Aorta (tissue), 5 donors: ENCODE data around the gene UBQLN4. TPM values are rescaled to one million over a fixed set of nuclear protein-coding genes. Genes with fewer than 3 reads are reported as not detected.
A peak's percentile ranks its signal among the peaks of the same experiment; 100 is the strongest.
"Not testable (repeated sequence)": the region's sequence is repeated elsewhere in the genome, so short reads cannot be mapped to it uniquely, and the experiment has no call there.

Experiments
- ATAC-seq: fragments of 200-7000 bp; cut with Tn5 transposase; one replicate; pipeline ENCODE4 v1.9.1; 2022; ENCODE audit warnings: moderate library complexity; ENCODE audit not compliant: low FRiP score
- DNase-seq, 2 donors: peaks; one replicate each; pipeline ENCODE4 v3.0.0-alpha.2; 2020
- H3K27ac ChIP-seq, 2 donors: one replicate each; pipeline ENCODE4 v1.5.1; 2013; ENCODE audit warnings: low read length in 2 of 2, mild to moderate bottlenecking in 2 of 2, moderate library complexity in 2 of 2, control low read depth in 1 of 2, inconsistent platforms in 1 of 2, low read depth in 1 of 2
- H3K27me3 ChIP-seq, 2 donors: one replicate each; pipeline ENCODE4 v1.6.1; 2013; ENCODE audit warnings: control low read depth in 1 of 2, low read length in 1 of 2, mild to moderate bottlenecking in 1 of 2, moderate library complexity in 1 of 2; ENCODE audit not compliant: insufficient read depth in 2 of 2, control insufficient read depth in 1 of 2
- H3K36me3 ChIP-seq, 2 donors: one replicate each; pipeline ENCODE4 v1.6.1; 2013; ENCODE audit warnings: control low read depth in 1 of 2, low read length in 1 of 2, mild to moderate bottlenecking in 1 of 2; ENCODE audit not compliant: insufficient read depth in 2 of 2, control insufficient read depth in 1 of 2
- H3K4me1 ChIP-seq, 2 donors: one replicate each; pipeline ENCODE4 v1.6.1; 2013; ENCODE audit warnings: low read length in 2 of 2, control low read depth in 1 of 2, mild to moderate bottlenecking in 1 of 2, moderate library complexity in 1 of 2; ENCODE audit not compliant: insufficient read depth in 2 of 2, control insufficient read depth in 1 of 2
- H3K4me3 ChIP-seq, 2 donors: one replicate each; pipeline ENCODE4 v1.5.1; 2013; ENCODE audit warnings: low read length in 2 of 2, control low read depth in 1 of 2, mild to moderate bottlenecking in 1 of 2
- H3K9me3 ChIP-seq: one replicate; pipeline ENCODE4 v1.6.1; 2013; ENCODE audit warnings: mild to moderate bottlenecking, low read length; ENCODE audit not compliant: control insufficient read depth
- WGBS, 2 donors: extraction: QIAGEN DNeasy Blood & Tissue Kit; methylation state at CpG; one replicate each; pipeline ENCODE4 v1.1.7; 2013; 5-methylcytosine and 5-hydroxymethylcytosine counted together
- intact Hi-C, 2 donors: fragments of 100-400 bp; cut with DNase I; formaldehyde crosslinking; loops; one replicate each; pipeline versions ENCODE4 v1.14.2 to v1.15.0; 2022
- polyA plus RNA-seq, 2 donors: library from polyadenylated mRNA; stranded (reverse); fragments of 200-250 nt; gene quantifications; one replicate each; pipeline ENCODE4 v1.2.3, GENCODE V29; 2013
- total RNA-seq, 2 donors: library from RNA; stranded (reverse); fragmentation: NEBNext Ultra II Directional; extraction: Animal tissue kit (Norgen Biotek cat#: 25700); gene quantifications; one replicate each; pipeline ENCODE4 v1.2.1, GENCODE V29; 2021
- donor health status: healthy with polysubstance abuse.
- donor health status: Bipolar disorder and iron deficiency.
- donor health status: DM: no; HTN: no; CAD: no.
- donor health status: DM: no; HTN: no; CAD: no.
- donor health status: DM: yes; HTN: yes; CAD: no.

Gene UBQLN4
- total and polyA plus RNA-seq, 4 donors, result 14.5 to 25.7 (median 19.9) TPM

GRCh38 chr1:156076609-156077429, 23.2 kb upstream of the UBQLN4 start:
- Histone ChIP-seq H3K36me3 (no peaks in the 10 kb centered on the region), H3K27ac (no peak overlapping the region), H3K4me3 (no peak overlapping the region), H3K27me3 (no peaks in the 10 kb centered on the region), H3K9me3 (no peaks in the 10 kb centered on the region), H3K4me1 (no peaks in the 10 kb centered on the region)
- intact Hi-C loops, result no loop called here
- peak in 1 of 2 donors; percentile 82 for DNase-seq
- WGBS, 2 donors, result 75 to 79% methylated on average over 73 of the region's 73 CpGs
- ATAC-seq, result peak; percentile 68

GRCh38 chr1:156075775-156076204, 22.2 kb upstream of the UBQLN4 start:
- no peaks in the 10 kb centered on the region for H3K27me3 ChIP-seq
- DNase-seq, result no peak
- intact Hi-C loops, result no loop called here
- no peaks in the 10 kb centered on the region for H3K4me1 ChIP-seq
- 71 to 78% methylated on average over 4 of the region's 4 CpGs for WGBS, 2 donors
- H3K9me3 ChIP-seq, result no peaks in the 10 kb centered on the region
- H3K36me3 ChIP-seq, result no peaks in the 10 kb centered on the region
- no peak overlapping the region for H3K27ac ChIP-seq
- no peak for ATAC-seq
- no peak overlapping the region for H3K4me3 ChIP-seq

- intact Hi-C loops, result no loop called here
- Histone ChIP-seq H3K4me3 (no peak overlapping the region), H3K4me1 (no peaks in the 10 kb centered on the region), H3K27ac (no peak overlapping the region), H3K27me3 (no peaks in the 10 kb centered on the region), H3K36me3 (no peaks in the 10 kb centered on the region), H3K9me3 (no peaks in the 10 kb centered on the region)
- WGBS, 2 donors, result 57 to 58% methylated on average over 3 of the region's 3 CpGs
- DNase-seq (no peak), ATAC-seq (no peak)
Measured at GRCh38 chr1:156075162-156075561, 21.6 kb upstream of the UBQLN4 start.

GRCh38 chr1:156074661-156075060, 21.1 kb upstream of the UBQLN4 start:
- H3K9me3 ChIP-seq, result no peaks in the 10 kb centered on the region
- H3K4me3 ChIP-seq, result no peak overlapping the region
- H3K27me3 ChIP-seq, result no peaks in the 10 kb centered on the region
- no peaks in the 10 kb centered on the region for H3K4me1 ChIP-seq
- DNase-seq, result no peak
- no peaks in the 10 kb centered on the region for H3K36me3 ChIP-seq
- intact Hi-C loops, result no loop called here
- no peak for ATAC-seq
- no peak overlapping the region for H3K27ac ChIP-seq
- WGBS, 2 donors, result 67 to 73% methylated on average over 7 to 8 of the region's 8 CpGs

- ATAC-seq, result no peak
- WGBS, 2 donors, result 50 to 59% methylated on average over 5 of the region's 5 CpGs
Measured at GRCh38 chr1:156073740-156074139, 20.1 kb upstream of the UBQLN4 start.

GRCh38 chr1:156073110-156073687, 19.6 kb upstream of the UBQLN4 start:
- intact Hi-C loops, result no loop called here
- Histone ChIP-seq H3K27me3 (no peaks in the 10 kb centered on the region), H3K36me3 (no peaks in the 10 kb centered on the region), H3K9me3 (no peaks in the 10 kb centered on the region), H3K4me1 (no peaks in the 10 kb centered on the region), H3K4me3 (no peak overlapping the region), H3K27ac (no peak overlapping the region)
- no peak for ATAC-seq
- DNase-seq, result no peak
- WGBS, 2 donors, result 0 to 34% methylated on average over 1 of the region's 1 CpG

More at GRCh38 chr1:156073740-156074139, 20.1 kb upstream of the UBQLN4 start:
- Histone ChIP-seq H3K27me3 (no peaks in the 10 kb centered on the region), H3K4me3 (no peak overlapping the region), H3K36me3 (no peaks in the 10 kb centered on the region), H3K27ac (no peak overlapping the region), H3K4me1 (no peaks in the 10 kb centered on the region), H3K9me3 (no peaks in the 10 kb centered on the region)
- DNase-seq, result no peak
- intact Hi-C loops, result no loop called here

GRCh38 chr1:156072251-156072650, 18.7 kb upstream of the UBQLN4 start:
- DNase-seq, result no peak
- no peak overlapping the region for H3K4me3 ChIP-seq
- no peak for ATAC-seq
- intact Hi-C loops, result no loop called here
- H3K36me3 ChIP-seq, result no peaks in the 10 kb centered on the region
- H3K9me3 ChIP-seq, result no peaks in the 10 kb centered on the region
- H3K4me1 ChIP-seq, result no peaks in the 10 kb centered on the region
- no peaks in the 10 kb centered on the region for H3K27me3 ChIP-seq
- H3K27ac ChIP-seq, result no peak overlapping the region
- WGBS, 2 donors, result 55 to 61% methylated on average over 6 of the region's 6 CpGs

GRCh38 chr1:156071332-156071816, 17.8 kb upstream of the UBQLN4 start:
- H3K27ac ChIP-seq, intact Hi-C loops, H3K9me3 ChIP-seq, H3K27me3 ChIP-seq, ATAC-seq, H3K4me3 ChIP-seq, DNase-seq, H3K4me1 ChIP-seq, H3K36me3 ChIP-seq: not testable (repeated sequence)
- WGBS, 2 donors, result 87 to 89% methylated on average over 7 of the region's 7 CpGs

- DNase-seq, result no peak
- Histone ChIP-seq H3K27me3 (no peaks in the 10 kb centered on the region), H3K27ac (no peak overlapping the region), H3K9me3 (no peaks in the 10 kb centered on the region), H3K36me3 (no peaks in the 10 kb centered on the region), H3K4me1 (no peaks in the 10 kb centered on the region), H3K4me3 (no peak overlapping the region)
- 33 to 38% methylated on average over 4 of the region's 4 CpGs for WGBS, 2 donors
- ATAC-seq, result no peak
- intact Hi-C loops, result no loop called here
Measured at GRCh38 chr1:156070548-156070947, 16.9 kb upstream of the UBQLN4 start.
